CD14-positive monocyte (primary cell): Measurements from ENCODE around the gene LEO1. TPM values are rescaled to one million over a fixed set of nuclear protein-coding genes. Genes with fewer than 3 reads are reported as not detected.
A peak's percentile ranks its signal among the peaks of the same experiment; 100 is the strongest.

Experiments used
- DNase-seq, 3 donors: peaks; one replicate each; pipeline ENCODE4 v3.0.0-alpha.2; 2011 to 2022
- H2AFZ ChIP-seq: 2 replicates; pipeline ENCODE4 v1.6.0; 2012; ENCODE audit warnings: mild to moderate bottlenecking, low read depth, low read length, inconsistent platforms; ENCODE audit not compliant: insufficient read depth, poor library complexity, severe bottlenecking
- H3K27ac ChIP-seq, 2 donors: 1 replicate in 1 of 2; 2 replicates in 1 of 2; pipeline ENCODE4 v1.5.1; 2012 to 2013; ENCODE audit warnings: low read length in 2 of 2, control low read depth in 1 of 2, inconsistent platforms in 1 of 2, low read depth in 1 of 2, mild to moderate bottlenecking in 1 of 2
- H3K27me3 ChIP-seq, 2 donors: one replicate each; pipeline versions ENCODE4 v1.6.0 to v1.6.1; 2011 to 2013; ENCODE audit warnings: low read length in 2 of 2; ENCODE audit not compliant: control insufficient read depth in 2 of 2, insufficient read depth in 2 of 2
- H3K36me3 ChIP-seq, 2 donors: replicated peaks in 1 of 2; 1 replicate in 1 of 2; 2 replicates in 1 of 2; pipeline versions ENCODE4 v1.5.1 to v1.6.1; 2012 to 2013; ENCODE audit warnings: low read length in 2 of 2, control low read depth in 1 of 2, inconsistent platforms in 1 of 2, mild to moderate bottlenecking in 1 of 2; ENCODE audit not compliant: insufficient read depth in 2 of 2, control insufficient read depth in 1 of 2
- H3K4me1 ChIP-seq, 2 donors: 1 replicate in 1 of 2; 2 replicates in 1 of 2; pipeline versions ENCODE4 v1.5.1 to v1.6.1; 2012 to 2013; ENCODE audit warnings: low read length in 2 of 2, control low read depth in 1 of 2, inconsistent platforms in 1 of 2, mild to moderate bottlenecking in 1 of 2, moderate library complexity in 1 of 2; ENCODE audit not compliant: insufficient read depth in 2 of 2, control insufficient read depth in 1 of 2
- H3K4me2 ChIP-seq: replicated peaks from 2 replicates; pipeline ENCODE3; 2012; ENCODE audit warnings: low read length, moderate library complexity, mild to moderate bottlenecking; ENCODE audit not compliant: poor library complexity, severe bottlenecking; ENCODE audit errors: extremely low read depth
- H3K4me3 ChIP-seq, 3 experiments: fragments of 200-600 bp in 1 of 3; sonication (generic) in 1 of 3; replicated peaks in 1 of 3; 1 replicate in 2 of 3; 2 replicates in 1 of 3; pipeline ENCODE4 v1.5.1; 2011 to 2013; ENCODE audit warnings: low read length in 3 of 3, mild to moderate bottlenecking in 3 of 3, control low read depth in 2 of 3, low read depth in 2 of 3, inconsistent platforms in 1 of 3, moderate library complexity in 1 of 3
- H3K79me2 ChIP-seq: 2 replicates; pipeline ENCODE4 v1.6.0; 2012; ENCODE audit warnings: mild to moderate bottlenecking, control low read depth, inconsistent platforms, low read length, moderate library complexity; ENCODE audit not compliant: insufficient read depth
- H3K9ac ChIP-seq: 2 replicates; pipeline ENCODE4 v1.6.0; 2017; ENCODE audit warnings: low read length, mild to moderate bottlenecking; ENCODE audit not compliant: insufficient read depth, poor library complexity, severe bottlenecking
- H3K9me3 ChIP-seq, 2 donors: replicated peaks in 1 of 2; 1 replicate in 1 of 2; 2 replicates in 1 of 2; pipeline versions ENCODE4 v1.5.1 to v1.6.1; 2012 to 2013; ENCODE audit warnings: low read length in 2 of 2, control low read depth in 1 of 2; ENCODE audit not compliant: control insufficient read depth in 1 of 2, insufficient read depth in 1 of 2
- H4K20me1 ChIP-seq: 2 replicates; pipeline ENCODE4 v1.6.0; 2012; ENCODE audit warnings: mild to moderate bottlenecking, low read length, control low read depth, moderate library complexity; ENCODE audit not compliant: insufficient read depth
- H3K27ac Mint-ChIP-seq, 7 donors: one replicate each; pipeline ENCODE4 v1.8.0; 2020; ENCODE audit warnings: mild to moderate bottlenecking in 7 of 7, mixed read lengths in 7 of 7, moderate library complexity in 6 of 7, inconsistent platforms in 2 of 7
- H3K27me3 Mint-ChIP-seq, 3 donors: one replicate each; pipeline ENCODE4 v1.8.0; 2021 to 2022; ENCODE audit warnings: low read depth in 3 of 3, mild to moderate bottlenecking in 3 of 3, mixed read lengths in 3 of 3, moderate library complexity in 3 of 3, inconsistent platforms in 1 of 3
- H3K36me3 Mint-ChIP-seq, 2 donors: one replicate each; pipeline ENCODE4 v1.8.0; 2020; ENCODE audit warnings: mixed read lengths in 2 of 2, inconsistent platforms in 1 of 2, mild to moderate bottlenecking in 1 of 2
- H3K4me1 Mint-ChIP-seq: one replicate; pipeline ENCODE4 v1.8.0; 2020; ENCODE audit warnings: mild to moderate bottlenecking, mixed read lengths
- H3K4me3 Mint-ChIP-seq, 2 donors: one replicate each; pipeline ENCODE4 v1.8.0; 2020; ENCODE audit warnings: mild to moderate bottlenecking in 2 of 2, mixed read lengths in 2 of 2, moderate library complexity in 1 of 2
- H3K9me3 Mint-ChIP-seq, 7 donors: one replicate each; pipeline ENCODE4 v1.8.0; 2020 to 2022; ENCODE audit warnings: mixed read lengths in 7 of 7, mild to moderate bottlenecking in 6 of 7, moderate library complexity in 6 of 7, inconsistent platforms in 2 of 7
- WGBS: methylation state at CpG from one replicate; pipeline ENCODE4 v1.1.5; 2013; ENCODE audit warnings: missing lambda C conversion rate; ENCODE audit not compliant: insufficient coverage; 5-methylcytosine and 5-hydroxymethylcytosine counted together
- intact Hi-C, 2 donors: fragments of 100-400 bp; cut with micrococcal nuclease; formaldehyde crosslinking; loops; one replicate each; pipeline versions ENCODE4 v1.15.0 to v1.15.1; 2023
- polyA plus RNA-seq, 3 donors: library from polyadenylated mRNA; depleted of rRNA in 1 of 3; unstranded in 2 of 3; stranded (reverse) in 1 of 3; fragments of 300-500 nt in 2 of 3; fragments of >200 nt in 1 of 3; fragmentation: Illumina TruSeq in 2 of 3; gene quantifications; 1 replicate in 2 of 3; 2 replicates in 1 of 3; pipeline ENCODE4 v1.2.3, GENCODE V29; 2012 to 2021
- small RNA-seq: library from RNA; depleted of rRNA; stranded (forward); fragments of <200 nt; gene quantifications from one replicate; pipeline ENCODE3, GENCODE V24; 2012; ENCODE audit warnings: low read depth; ENCODE audit not compliant: insufficient read length
- TF ChIP-seq, protein P1 (sequence below): fragments of 200-600 bp; IDR thresholded peaks from one replicate; pipeline ENCODE4 v1.8.0; 2022; ENCODE audit warnings: antibody characterized with exemption, mild to moderate bottlenecking

LEO1 gene
- polyA plus RNA-seq, 3 donors = 1.4 to 9.3 (median 4.7) TPM

DNA sequence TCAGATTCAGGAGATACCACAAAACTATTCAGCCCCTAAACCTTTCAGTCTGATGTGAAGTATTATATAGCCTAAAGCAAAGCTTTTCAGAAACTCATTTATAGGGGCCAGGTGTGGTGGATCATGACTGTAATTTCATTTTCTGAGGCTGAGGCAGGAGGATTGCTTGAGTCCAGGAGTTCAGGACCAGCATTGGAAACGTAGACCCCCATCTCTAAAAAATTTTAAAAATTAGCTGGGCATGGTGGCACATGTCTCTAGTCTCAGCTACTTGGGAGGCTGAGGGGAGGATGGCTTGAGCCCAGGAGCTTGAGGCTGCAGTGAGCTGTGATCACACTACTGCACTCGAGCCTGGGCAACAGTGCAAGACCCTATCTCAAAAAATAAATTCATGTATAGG lies 82.1 kb downstream of the LEO1 start:
- Histone ChIP-seq H3K79me2 (peaks cover 4% of the 10 kb centered on the region), H3K27me3 (no peaks in the 10 kb centered on the region), H3K9me3 (no peaks in the 10 kb centered on the region), H3K27ac (no peak overlapping the region), H3K9ac (no peak overlapping the region), H4K20me1 (peaks cover 25% of the 10 kb centered on the region), H3K4me3 (no peak overlapping the region), H3K4me2 (no peak overlapping the region), H2AFZ (no peak overlapping the region), H3K4me1 (no peaks in the 10 kb centered on the region), H3K36me3 (peaks cover 40 to 73% of the 10 kb centered on the region in 2 donors)
- TF ChIP-seq, protein P1, sequence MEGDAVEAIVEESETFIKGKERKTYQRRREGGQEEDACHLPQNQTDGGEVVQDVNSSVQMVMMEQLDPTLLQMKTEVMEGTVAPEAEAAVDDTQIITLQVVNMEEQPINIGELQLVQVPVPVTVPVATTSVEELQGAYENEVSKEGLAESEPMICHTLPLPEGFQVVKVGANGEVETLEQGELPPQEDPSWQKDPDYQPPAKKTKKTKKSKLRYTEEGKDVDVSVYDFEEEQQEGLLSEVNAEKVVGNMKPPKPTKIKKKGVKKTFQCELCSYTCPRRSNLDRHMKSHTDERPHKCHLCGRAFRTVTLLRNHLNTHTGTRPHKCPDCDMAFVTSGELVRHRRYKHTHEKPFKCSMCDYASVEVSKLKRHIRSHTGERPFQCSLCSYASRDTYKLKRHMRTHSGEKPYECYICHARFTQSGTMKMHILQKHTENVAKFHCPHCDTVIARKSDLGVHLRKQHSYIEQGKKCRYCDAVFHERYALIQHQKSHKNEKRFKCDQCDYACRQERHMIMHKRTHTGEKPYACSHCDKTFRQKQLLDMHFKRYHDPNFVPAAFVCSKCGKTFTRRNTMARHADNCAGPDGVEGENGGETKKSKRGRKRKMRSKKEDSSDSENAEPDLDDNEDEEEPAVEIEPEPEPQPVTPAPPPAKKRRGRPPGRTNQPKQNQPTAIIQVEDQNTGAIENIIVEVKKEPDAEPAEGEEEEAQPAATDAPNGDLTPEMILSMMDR = no peak
- WGBS = no CpG with 5 or more reads among the region's 2 CpGs
- Mint-ChIP-seq H3K9me3 (peaks cover 0 to 3% (median 0%) of the 10 kb centered on the region in 7 donors), H3K27me3 (no peaks in the 10 kb centered on the region), H3K27ac (no peak overlapping the region), H3K4me3 (no peak overlapping the region), H3K4me1 (no peaks in the 10 kb centered on the region), H3K36me3 (peaks cover 41 to 64% of the 10 kb centered on the region in 2 donors)
- DNase-seq = no peak
- intact Hi-C loops = loop anchor here in 1 of 2 donors (5.0 kb wide), 1 partner anchor 338 kb away; no protein-coding TSS in a partner anchor

DNA sequence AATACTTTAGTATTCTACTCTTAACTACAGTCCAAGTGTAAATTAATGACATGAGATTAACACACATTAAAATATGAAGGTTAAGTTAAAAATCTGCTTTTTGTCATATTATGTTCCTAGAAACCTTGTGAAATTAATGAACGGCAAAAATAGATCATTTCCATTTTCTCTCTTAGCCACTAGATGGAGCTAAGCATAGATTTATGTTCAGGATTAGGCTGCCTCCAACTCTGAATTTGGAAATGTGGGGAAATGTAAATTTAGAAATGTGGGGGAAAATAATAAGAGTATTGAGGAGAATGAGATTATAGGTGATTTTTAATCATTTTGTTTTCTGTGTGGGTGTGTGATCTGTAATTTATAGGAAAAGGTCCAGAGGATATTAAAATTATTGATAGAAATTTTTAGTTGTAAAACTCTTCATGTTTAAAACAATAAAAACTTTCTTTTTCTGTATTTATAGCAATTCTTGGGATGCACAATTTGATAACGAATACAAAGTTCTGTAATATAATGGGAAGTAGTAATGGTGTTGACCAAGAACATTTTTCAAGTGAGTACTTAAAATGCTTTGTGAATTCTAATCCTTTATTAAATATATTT lies 82.9 kb downstream of the LEO1 start:
- H3K27ac Mint-ChIP-seq = peak overlapping the region in 1 of 7 donors; percentile 33
- H3K4me2 ChIP-seq = no peak overlapping the region
- no peak overlapping the region for H2AFZ ChIP-seq
- H3K79me2 ChIP-seq = peaks cover 8% of the 10 kb centered on the region
- H3K27me3 Mint-ChIP-seq = no peaks in the 10 kb centered on the region
- no peaks in the 10 kb centered on the region for H3K4me1 ChIP-seq
- no peaks in the 10 kb centered on the region for H3K27me3 ChIP-seq
- no peak overlapping the region for H3K4me3 ChIP-seq
- no peak overlapping the region for H3K27ac ChIP-seq
- H4K20me1 ChIP-seq = peaks cover 31% of the 10 kb centered on the region
- TF ChIP-seq, protein P1 = peak; percentile 87
- no peaks in the 10 kb centered on the region for H3K9me3 ChIP-seq
- peaks cover 39 to 62% of the 10 kb centered on the region in 2 donors for H3K36me3 Mint-ChIP-seq
- no peak overlapping the region for H3K4me3 Mint-ChIP-seq
- DNase-seq = peak in 2 of 3 donors; percentile 0 to 24
- H3K36me3 ChIP-seq = peaks cover 32 to 73% of the 10 kb centered on the region in 2 donors
- WGBS = no CpG with 5 or more reads among the region's 2 CpGs
- H3K4me1 Mint-ChIP-seq = no peaks in the 10 kb centered on the region
- no peak overlapping the region for H3K9ac ChIP-seq
- intact Hi-C loops = loop anchor here in 1 of 2 donors (5.0 kb wide), 1 partner anchor 339 kb away; no protein-coding TSS in a partner anchor
- peaks cover 0 to 3% (median 0%) of the 10 kb centered on the region in 7 donors for H3K9me3 Mint-ChIP-seq

Small RNA genes within 50 kb of the gene (small RNA-seq; reads per million reads assigned to genes)
- not detected for gene RNU6-90P

Other genes starting within 250 kb of the LEO1 start
- gene LYSMD2, start 234.1 kb downstream of the LEO1 start, polyA plus RNA-seq = 10 to 100 TPM; 33.2 to 64.7 (median 50.5) TPM
- 10 to 100 TPM in 1 of 3 donors, 1 to 10 TPM in 2; 5.8 to 12.7 (median 6.2) TPM for gene TMOD2, start 220.2 kb downstream of the LEO1 start, polyA plus RNA-seq
- gene TMOD3, start 142.1 kb downstream of the LEO1 start, polyA plus RNA-seq = 10 to 100 TPM in 2 of 3 donors, 1 to 10 TPM in 1; 7.7 to 34.8 (median 27.8) TPM
- gene MAPK6, start 47.4 kb upstream of the LEO1 start, polyA plus RNA-seq = 10 to 100 TPM in 2 of 3 donors, 1 to 10 TPM in 1; 8.6 to 11.0 (median 10.2) TPM
- gene BCL2L10, start 141.0 kb upstream of the LEO1 start, polyA plus RNA-seq = not detected
- 1 to 10 TPM; 3.1 to 5.4 (median 4.3) TPM for gene GNB5, start 219.6 kb upstream of the LEO1 start, polyA plus RNA-seq